Vagina (tissue), 2 donors: Measurements from ENCODE around the gene NCOA5.

Experiments
- POLR2A ChIP-seq, 2 donors: fragments of 450-650 bp; IDR thresholded peaks; one replicate each; pipeline ENCODE4 v1.6.1; 2017; ENCODE audit warnings: antibody characterized with exemption in 2 of 2, mild to moderate bottlenecking in 2 of 2, moderate library complexity in 2 of 2
- POLR2AphosphoS5 ChIP-seq, 2 donors: sonication (generic); formaldehyde crosslinking; IDR thresholded peaks; one replicate each; pipeline ENCODE4 v1.9.0; 2017; ENCODE audit warnings: antibody characterized with exemption in 2 of 2, mild to moderate bottlenecking in 2 of 2, low read depth in 1 of 2; ENCODE audit not compliant: insufficient read depth in 1 of 2
- TF ChIP-seq, protein P1 (sequence below), 3 experiments: fragments of 450-650 bp in 2 of 3; fragments of 200-600 bp in 1 of 3; sonication (generic) in 1 of 3; IDR thresholded peaks; one replicate each; pipeline ENCODE4 v1.5.1; 2017 to 2019; ENCODE audit warnings: antibody characterized with exemption in 3 of 3, mild to moderate bottlenecking in 2 of 3, moderate library complexity in 2 of 3

DNA sequence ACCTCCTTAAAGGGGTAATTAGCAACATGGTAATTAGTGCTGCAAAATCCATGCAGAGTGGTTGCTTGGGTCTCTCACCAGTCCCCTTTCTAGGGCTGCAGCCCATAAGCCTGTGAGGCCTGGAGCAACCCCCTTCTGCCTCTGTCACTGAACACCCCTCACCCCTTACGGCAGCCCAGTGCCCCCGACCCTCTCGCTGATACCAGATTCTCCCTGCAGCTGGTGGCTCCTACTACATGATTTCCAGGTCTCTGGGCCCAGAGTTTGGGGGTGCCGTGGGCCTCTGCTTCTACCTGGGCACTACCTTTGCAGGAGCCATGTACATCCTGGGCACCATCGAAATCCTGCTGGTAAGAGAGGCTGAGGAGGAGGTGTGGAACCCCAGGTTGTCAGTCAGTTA, 52.7 kb downstream of the NCOA5 start:
- TF ChIP-seq, protein P1, sequence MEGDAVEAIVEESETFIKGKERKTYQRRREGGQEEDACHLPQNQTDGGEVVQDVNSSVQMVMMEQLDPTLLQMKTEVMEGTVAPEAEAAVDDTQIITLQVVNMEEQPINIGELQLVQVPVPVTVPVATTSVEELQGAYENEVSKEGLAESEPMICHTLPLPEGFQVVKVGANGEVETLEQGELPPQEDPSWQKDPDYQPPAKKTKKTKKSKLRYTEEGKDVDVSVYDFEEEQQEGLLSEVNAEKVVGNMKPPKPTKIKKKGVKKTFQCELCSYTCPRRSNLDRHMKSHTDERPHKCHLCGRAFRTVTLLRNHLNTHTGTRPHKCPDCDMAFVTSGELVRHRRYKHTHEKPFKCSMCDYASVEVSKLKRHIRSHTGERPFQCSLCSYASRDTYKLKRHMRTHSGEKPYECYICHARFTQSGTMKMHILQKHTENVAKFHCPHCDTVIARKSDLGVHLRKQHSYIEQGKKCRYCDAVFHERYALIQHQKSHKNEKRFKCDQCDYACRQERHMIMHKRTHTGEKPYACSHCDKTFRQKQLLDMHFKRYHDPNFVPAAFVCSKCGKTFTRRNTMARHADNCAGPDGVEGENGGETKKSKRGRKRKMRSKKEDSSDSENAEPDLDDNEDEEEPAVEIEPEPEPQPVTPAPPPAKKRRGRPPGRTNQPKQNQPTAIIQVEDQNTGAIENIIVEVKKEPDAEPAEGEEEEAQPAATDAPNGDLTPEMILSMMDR (IDR thresholded peaks at IDR 0.05), result no peak
- no peak for TF ChIP-seq POLR2AphosphoS5 (IDR thresholded peaks at IDR 0.05; ENCODE audit: insufficient read depth in 1 of 2, low read depth in 1 of 2)
- TF ChIP-seq POLR2A (IDR thresholded peaks at IDR 0.05), result no peak
